Natural killer cell (primary cell): Measurements from ENCODE around the gene FOXB1. TPM values are rescaled to one million over a fixed set of nuclear protein-coding genes. Genes with fewer than 3 reads are reported as not detected.

Source experiments
- ATAC-seq, 3 donors: fragments of 150-1000 bp in 2 of 3; fragments of 200-7000 bp in 1 of 3; cut with Tn5 transposase; 1 replicate in 1 of 3; 2 replicates in 2 of 3; pipeline ENCODE4 v1.10.0; 2021; ENCODE audit warnings: mild to moderate bottlenecking in 2 of 3, moderate library complexity in 2 of 3
- DNase-seq, 2 donors: peaks; one replicate each; pipeline versions ENCODE4 v3.0.0 to v3.0.0-alpha.2; 2013 to 2021; ENCODE audit warnings: mixed read lengths in 1 of 2
- H3K27ac ChIP-seq: one replicate; pipeline ENCODE4 v1.5.1; 2013; ENCODE audit warnings: mild to moderate bottlenecking, low read length
- H3K27me3 ChIP-seq: one replicate; pipeline ENCODE4 v1.6.1; 2013; ENCODE audit warnings: low read length; ENCODE audit not compliant: control insufficient read depth, insufficient read depth
- H3K36me3 ChIP-seq: one replicate; pipeline ENCODE4 v1.6.1; 2013; ENCODE audit warnings: low read length; ENCODE audit not compliant: control insufficient read depth, insufficient read depth
- H3K4me1 ChIP-seq: one replicate; pipeline ENCODE4 v1.6.1; 2013; ENCODE audit warnings: low read length; ENCODE audit not compliant: control insufficient read depth, insufficient read depth
- H3K4me3 ChIP-seq: one replicate; pipeline ENCODE4 v1.5.1; 2013; ENCODE audit warnings: low read length
- H3K9me3 ChIP-seq: one replicate; pipeline ENCODE4 v1.6.1; 2013; ENCODE audit warnings: low read length; ENCODE audit not compliant: control insufficient read depth, insufficient read depth
- H3K27ac Mint-ChIP-seq, 2 donors: one replicate each; pipeline ENCODE4 v1.8.0; 2022; ENCODE audit warnings: mild to moderate bottlenecking in 2 of 2, mixed read lengths in 2 of 2, moderate library complexity in 1 of 2
- H3K27me3 Mint-ChIP-seq, 2 donors: one replicate each; pipeline ENCODE4 v1.8.0; 2022; ENCODE audit warnings: low read depth in 2 of 2, mixed read lengths in 2 of 2
- H3K36me3 Mint-ChIP-seq: one replicate; pipeline ENCODE4 v1.8.0; 2022; ENCODE audit warnings: mixed read lengths
- H3K4me1 Mint-ChIP-seq, 2 donors: one replicate each; pipeline ENCODE4 v1.8.0; 2022; ENCODE audit warnings: mixed read lengths in 2 of 2
- H3K4me3 Mint-ChIP-seq: one replicate; pipeline ENCODE4 v1.8.0; 2022; ENCODE audit warnings: mild to moderate bottlenecking, moderate library complexity, mixed read lengths
- H3K9me3 Mint-ChIP-seq, 2 donors: one replicate each; pipeline ENCODE4 v1.8.0; 2022; ENCODE audit warnings: mixed read lengths in 2 of 2
- CTCF ChIP-seq: fragments of 200-600 bp; IDR thresholded peaks from one replicate; pipeline ENCODE4 v1.8.0; 2022; ENCODE audit warnings: antibody characterized with exemption
- WGBS: methylation state at CpG from one replicate; pipeline ENCODE4 v1.1.7; 2013; ENCODE audit warnings: missing lambda C conversion rate; ENCODE audit not compliant: insufficient coverage; 5-methylcytosine and 5-hydroxymethylcytosine counted together
- intact Hi-C: fragments of 100-400 bp; cut with micrococcal nuclease; formaldehyde crosslinking; loops from one replicate; pipeline ENCODE4 v1.14.2; 2022
- total RNA-seq, 4 donors: library from RNA; stranded (reverse); fragments of 120-200 nt in 1 of 4; gene quantifications; one replicate each; pipeline versions ENCODE4 v1.2.3 to v1.2.4, GENCODE V29; 2013 to 2022

FOXB1 gene
- total RNA-seq, 3 donors from 2014 or later (not counting 1 experiment from before 2014, with no cell fraction given), result not detected

- no peaks in the 10 kb centered on the region for H3K9me3 Mint-ChIP-seq
- H3K4me3 Mint-ChIP-seq, result peak overlapping the region; percentile 96
- H3K4me1 Mint-ChIP-seq, result peaks cover 24 to 52% of the 10 kb centered on the region in 2 donors
- H3K36me3 Mint-ChIP-seq, result no peaks in the 10 kb centered on the region
- peak overlapping the region in 1 of 2 donors; percentile 93 for H3K27ac Mint-ChIP-seq
- H3K27me3 Mint-ChIP-seq, result peaks cover 77 to 86% of the 10 kb centered on the region in 2 donors
- ATAC-seq (no peak), DNase-seq (peak in 1 of 2 donors; percentile 58)
- Histone ChIP-seq H3K36me3 (no peaks in the 10 kb centered on the region), H3K27me3 (peaks cover 96% of the 10 kb centered on the region), H3K9me3 (peaks cover 13% of the 10 kb centered on the region), H3K27ac (no peak overlapping the region), H3K4me3 (peak overlapping the region; percentile 9), H3K4me1 (peaks cover 37% of the 10 kb centered on the region)
- 4% methylated on average over 44 of the region's 44 CpGs for WGBS
- no peak for TF ChIP-seq CTCF
- intact Hi-C loops, result no loop called here
Measured at GRCh38 chr15:60004846-60005351, 788 bp downstream of the FOXB1 start.

- peaks cover 13% of the 10 kb centered on the region for H3K9me3 ChIP-seq
- peak in 2 of 3 donors; percentile 2 to 19 for ATAC-seq
Measured at GRCh38 chr15:60005352-60006202, 1.5 kb downstream of the FOXB1 start.

GRCh38 chr15:60006203-60006862, 2.2 kb downstream of the FOXB1 start:
- Histone ChIP-seq H3K27ac (no peak overlapping the region), H3K4me3 (peak overlapping the region; percentile 47), H3K36me3 (no peaks in the 10 kb centered on the region), H3K4me1 (peaks cover 34% of the 10 kb centered on the region), H3K27me3 (peaks cover 92% of the 10 kb centered on the region), H3K9me3 (peaks cover 13% of the 10 kb centered on the region)
- H3K27ac Mint-ChIP-seq, result peak overlapping the region; percentile 72 to 93
- H3K4me1 Mint-ChIP-seq, result peaks cover 24 to 47% of the 10 kb centered on the region in 2 donors
- peak; percentile 67 to 72 (median 70) for ATAC-seq
- WGBS, result 1% methylated on average over 30 of the region's 32 CpGs
- peak overlapping the region; percentile 96 for H3K4me3 Mint-ChIP-seq
- peak; percentile 43 to 74 for DNase-seq
- no peak for TF ChIP-seq CTCF
- H3K27me3 Mint-ChIP-seq, result peaks cover 78 to 86% of the 10 kb centered on the region in 2 donors
- H3K36me3 Mint-ChIP-seq, result no peaks in the 10 kb centered on the region
- H3K9me3 Mint-ChIP-seq, result no peaks in the 10 kb centered on the region
- intact Hi-C loops, result no loop called here

More at GRCh38 chr15:60005352-60006202, 1.5 kb downstream of the FOXB1 start:
- peak in 1 of 2 donors; percentile 32 for DNase-seq
- Histone ChIP-seq H3K4me1 (peaks cover 34% of the 10 kb centered on the region), H3K27ac (no peak overlapping the region), H3K4me3 (peak overlapping the region; percentile 47), H3K36me3 (no peaks in the 10 kb centered on the region), H3K27me3 (peaks cover 96% of the 10 kb centered on the region)
- intact Hi-C loops, result no loop called here
- TF ChIP-seq CTCF, result no peak
- Mint-ChIP-seq H3K4me1 (peaks cover 24 to 47% of the 10 kb centered on the region in 2 donors), H3K27ac (peak overlapping the region; percentile 72 to 93), H3K27me3 (peaks cover 76 to 86% of the 10 kb centered on the region in 2 donors), H3K9me3 (no peaks in the 10 kb centered on the region), H3K4me3 (peak overlapping the region; percentile 96), H3K36me3 (no peaks in the 10 kb centered on the region)
- WGBS, result 5% methylated on average over 77 of the region's 77 CpGs
